ENCODE data around the gene RAB11B. TPM values are rescaled to one million over a fixed set of nuclear protein-coding genes. Genes with fewer than 3 reads are reported as not detected.

Gene RAB11B
- total and polyA plus RNA-seq, 2 of the 13 experiments (the other 11 are each of a cell fraction or from before 2014, with no cell fraction given): 6.0 to 28.4 TPM

DNA sequence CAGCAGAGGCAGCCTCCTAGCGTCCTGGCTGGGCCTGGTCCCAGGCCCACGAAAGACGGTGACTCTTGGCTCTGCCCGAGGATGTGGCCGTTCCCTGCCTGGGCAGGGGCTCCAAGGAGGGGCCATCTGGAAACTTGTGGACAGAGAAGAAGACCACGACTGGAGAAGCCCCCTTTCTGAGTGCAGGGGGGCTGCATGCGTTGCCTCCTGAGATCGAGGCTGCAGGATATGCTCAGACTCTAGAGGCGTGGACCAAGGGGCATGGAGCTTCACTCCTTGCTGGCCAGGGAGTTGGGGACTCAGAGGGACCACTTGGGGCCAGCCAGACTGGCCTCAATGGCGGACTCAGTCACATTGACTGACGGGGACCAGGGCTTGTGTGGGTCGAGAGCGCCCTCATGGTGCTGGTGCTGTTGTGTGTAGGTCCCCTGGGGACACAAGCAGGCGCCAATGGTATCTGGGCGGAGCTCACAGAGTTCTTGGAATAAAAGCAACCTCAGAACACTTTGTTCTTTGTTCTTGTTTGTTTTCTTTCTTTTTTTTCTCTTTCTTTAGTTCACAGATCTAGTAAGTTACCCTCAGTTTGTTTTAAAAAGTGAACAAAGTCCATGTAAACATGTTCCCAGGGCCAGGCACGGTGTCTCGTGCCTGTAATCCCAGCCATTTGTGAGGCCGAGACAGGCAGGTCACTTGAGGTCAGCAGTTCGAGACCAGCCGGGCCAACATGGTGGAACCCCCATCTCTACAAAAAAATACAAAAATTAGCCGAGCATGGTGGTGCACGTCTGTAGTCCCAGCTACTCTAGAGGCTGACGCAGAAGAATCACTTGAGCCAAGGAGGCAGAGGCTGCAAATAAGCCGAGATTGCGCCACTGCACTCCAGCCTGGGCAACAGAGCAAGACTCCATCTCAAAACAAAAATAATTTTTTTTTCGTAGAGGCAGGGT lies 16.0 kb upstream of the RAB11B start (continued):
- TF ChIP-seq ARID2 (CRISPR knock-in tag; IDR thresholded peaks at IDR 0.05; ENCODE audit: borderline replicate concordance) (no peak), DPF2 (CRISPR knock-in tag; IDR thresholded peaks at IDR 0.05; ENCODE audit: borderline replicate concordance, low read depth) (peak; percentile 71), ELF3 (CRISPR knock-in tag; IDR thresholded peaks at IDR 0.05) (no peak), GFI1 (CRISPR knock-in tag; IDR thresholded peaks at IDR 0.05; ENCODE audit: borderline replicate concordance) (peak; percentile 88), ZNF460 (CRISPR knock-in tag; IDR thresholded peaks at IDR 0.05; ENCODE audit: borderline replicate concordance) (peak; percentile 62; the same call in 1 of the 2 replicates), RAD51 (IDR thresholded peaks at IDR 0.05; ENCODE audit: borderline replicate concordance) (no peak), NR2F2 (IDR thresholded peaks at IDR 0.05; ENCODE audit: borderline replicate concordance, low read depth) (peak; percentile 90), HDAC2 (CRISPR knock-in tag; IDR thresholded peaks at IDR 0.05) (peak; percentile 93), ZNF143 (CRISPR knock-in tag; IDR thresholded peaks at IDR 0.05) (peak; percentile 27; the same call in 1 of the 2 replicates), HNF4A (CRISPR knock-in tag; IDR thresholded peaks at IDR 0.05) (peak; percentile 97), ZNF850 (CRISPR knock-in tag; conservative IDR thresholded peaks at IDR 0.05) (0 out of 2 replicates have a peak, but pooled peaks have one; percentile 69), NR2C2 (CRISPR knock-in tag; IDR thresholded peaks at IDR 0.05; ENCODE audit: borderline replicate concordance) (peak; percentile 61; the same call in 1 of the 2 replicates), NBN (conservative IDR thresholded peaks at IDR 0.05) (no peak), ZBTB8A (CRISPR knock-in tag; IDR thresholded peaks at IDR 0.05; ENCODE audit: borderline replicate concordance, low read depth) (no peak)
- TF ChIP-seq, protein P1, sequence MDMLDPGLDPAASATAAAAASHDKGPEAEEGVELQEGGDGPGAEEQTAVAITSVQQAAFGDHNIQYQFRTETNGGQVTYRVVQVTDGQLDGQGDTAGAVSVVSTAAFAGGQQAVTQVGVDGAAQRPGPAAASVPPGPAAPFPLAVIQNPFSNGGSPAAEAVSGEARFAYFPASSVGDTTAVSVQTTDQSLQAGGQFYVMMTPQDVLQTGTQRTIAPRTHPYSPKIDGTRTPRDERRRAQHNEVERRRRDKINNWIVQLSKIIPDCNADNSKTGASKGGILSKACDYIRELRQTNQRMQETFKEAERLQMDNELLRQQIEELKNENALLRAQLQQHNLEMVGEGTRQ (IDR thresholded peaks at IDR 0.05; ENCODE audit: low read depth, low read length): no peak
- TF ChIP-seq, protein P1 (CRISPR knock-in tag; IDR thresholded peaks at IDR 0.05; ENCODE audit: borderline replicate concordance): no peak
- TF ChIP-seq, protein P2, sequence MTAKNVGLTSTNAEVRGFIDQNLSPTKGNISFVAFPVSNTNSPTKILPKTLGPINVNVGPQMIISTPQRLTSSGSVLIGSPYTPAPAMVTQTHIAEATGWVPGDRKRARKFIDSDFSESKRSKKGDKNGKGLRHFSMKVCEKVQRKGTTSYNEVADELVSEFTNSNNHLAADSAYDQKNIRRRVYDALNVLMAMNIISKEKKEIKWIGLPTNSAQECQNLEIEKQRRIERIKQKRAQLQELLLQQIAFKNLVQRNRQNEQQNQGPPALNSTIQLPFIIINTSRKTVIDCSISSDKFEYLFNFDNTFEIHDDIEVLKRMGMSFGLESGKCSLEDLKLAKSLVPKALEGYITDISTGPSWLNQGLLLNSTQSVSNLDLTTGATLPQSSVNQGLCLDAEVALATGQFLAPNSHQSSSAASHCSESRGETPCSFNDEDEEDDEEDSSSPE (CRISPR knock-in tag; IDR thresholded peaks at IDR 0.05): peak; percentile 55; the same call in 1 of the 2 replicates
- TF ChIP-seq, protein P3, sequence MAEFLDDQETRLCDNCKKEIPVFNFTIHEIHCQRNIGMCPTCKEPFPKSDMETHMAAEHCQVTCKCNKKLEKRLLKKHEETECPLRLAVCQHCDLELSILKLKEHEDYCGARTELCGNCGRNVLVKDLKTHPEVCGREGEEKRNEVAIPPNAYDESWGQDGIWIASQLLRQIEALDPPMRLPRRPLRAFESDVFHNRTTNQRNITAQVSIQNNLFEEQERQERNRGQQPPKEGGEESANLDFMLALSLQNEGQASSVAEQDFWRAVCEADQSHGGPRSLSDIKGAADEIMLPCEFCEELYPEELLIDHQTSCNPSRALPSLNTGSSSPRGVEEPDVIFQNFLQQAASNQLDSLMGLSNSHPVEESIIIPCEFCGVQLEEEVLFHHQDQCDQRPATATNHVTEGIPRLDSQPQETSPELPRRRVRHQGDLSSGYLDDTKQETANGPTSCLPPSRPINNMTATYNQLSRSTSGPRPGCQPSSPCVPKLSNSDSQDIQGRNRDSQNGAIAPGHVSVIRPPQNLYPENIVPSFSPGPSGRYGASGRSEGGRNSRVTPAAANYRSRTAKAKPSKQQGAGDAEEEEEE (CRISPR knock-in tag; IDR thresholded peaks at IDR 0.05; ENCODE audit: borderline replicate concordance): no peak; the same call in 1 of the 2 replicates
- TF ChIP-seq, protein P4, sequence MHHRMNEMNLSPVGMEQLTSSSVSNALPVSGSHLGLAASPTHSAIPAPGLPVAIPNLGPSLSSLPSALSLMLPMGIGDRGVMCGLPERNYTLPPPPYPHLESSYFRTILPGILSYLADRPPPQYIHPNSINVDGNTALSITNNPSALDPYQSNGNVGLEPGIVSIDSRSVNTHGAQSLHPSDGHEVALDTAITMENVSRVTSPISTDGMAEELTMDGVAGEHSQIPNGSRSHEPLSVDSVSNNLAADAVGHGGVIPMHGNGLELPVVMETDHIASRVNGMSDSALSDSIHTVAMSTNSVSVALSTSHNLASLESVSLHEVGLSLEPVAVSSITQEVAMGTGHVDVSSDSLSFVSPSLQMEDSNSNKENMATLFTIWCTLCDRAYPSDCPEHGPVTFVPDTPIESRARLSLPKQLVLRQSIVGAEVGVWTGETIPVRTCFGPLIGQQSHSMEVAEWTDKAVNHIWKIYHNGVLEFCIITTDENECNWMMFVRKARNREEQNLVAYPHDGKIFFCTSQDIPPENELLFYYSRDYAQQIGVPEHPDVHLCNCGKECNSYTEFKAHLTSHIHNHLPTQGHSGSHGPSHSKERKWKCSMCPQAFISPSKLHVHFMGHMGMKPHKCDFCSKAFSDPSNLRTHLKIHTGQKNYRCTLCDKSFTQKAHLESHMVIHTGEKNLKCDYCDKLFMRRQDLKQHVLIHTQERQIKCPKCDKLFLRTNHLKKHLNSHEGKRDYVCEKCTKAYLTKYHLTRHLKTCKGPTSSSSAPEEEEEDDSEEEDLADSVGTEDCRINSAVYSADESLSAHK (CRISPR knock-in tag; IDR thresholded peaks at IDR 0.05; ENCODE audit: borderline replicate concordance): no peak
